HCT116 (cell line): ENCODE measurements around the gene PPM1M. TPM values are rescaled to one million over a fixed set of nuclear protein-coding genes. Genes with fewer than 3 reads are reported as not detected.

Experiments
- ATAC-seq: fragments of 200-7000 bp; cut with Tn5 transposase; 2 replicates; pipeline ENCODE4 v1.9.1; 2020; ENCODE audit warnings: mild to moderate bottlenecking, moderate library complexity
- BruUV-seq: library from RNA; stranded (reverse); fragments of 400-500 nt; replicated peaks from 2 replicates; lab custom pipeline; 2021; lab: Mats Ljungman, UMichigan
- CTCF ChIA-PET: fragments of 300-600 bp; sonication (Branson Sonifier 250); formaldehyde crosslinking; loops from one replicate; lab custom pipeline; 2021; ENCODE audit warnings: antibody characterized with exemption; lab: Charles Lee
- POLR2A ChIA-PET: fragments of 300-600, 350-600 bp; sonication (Branson Sonifier 250); formaldehyde crosslinking; loops from one replicate; lab custom pipeline; 2021; ENCODE audit warnings: antibody characterized with exemption; lab: Charles Lee
- RAD21 ChIA-PET, 2 experiments: fragments of 300-600 bp; sonication (Branson Sonifier 250); formaldehyde crosslinking; loops; one replicate each; lab custom pipeline; 2023; ENCODE audit warnings: low total read pairs in 2 of 2; ENCODE audit not compliant: uncharacterized antibody in 2 of 2, unreplicated experiment in 2 of 2, low non-redundant PET in 1 of 2; lab: Charles Lee
- DNase-seq: peaks from one replicate; pipeline ENCODE4 v3.0.0-alpha.2; 2010; ENCODE audit warnings: low read depth, low spot score
- H2AFZ ChIP-seq: fragments of 200-600 bp; shearing (Covaris generic), sonication (generic); 2 replicates; pipeline ENCODE4 v1.6.1; 2017; ENCODE audit warnings: low read depth, mixed run types, mixed read lengths, antibody characterized with exemption, low read length; ENCODE audit not compliant: poor library complexity, severe bottlenecking
- H3K27ac ChIP-seq: 2 replicates; pipeline ENCODE4 v1.5.1; 2012; ENCODE audit warnings: low read depth, low read length
- H3K27me3 ChIP-seq: fragments of 200-600 bp; sonication (generic); 2 replicates; pipeline ENCODE4 v1.6.1; 2016; ENCODE audit warnings: mixed run types, low read length, mixed read lengths; ENCODE audit not compliant: insufficient read depth
- H3K36me3 ChIP-seq, 2 experiments: fragments of 200-500 bp in 1 of 2; fragments of 200-600 bp in 1 of 2; sonication (Bioruptor generic) in 1 of 2; sonication (generic) in 1 of 2; 2 replicates each; pipeline versions ENCODE4 v1.5.1 to v1.6.1; 2014 to 2016; ENCODE audit warnings: low read length in 2 of 2, inconsistent platforms in 1 of 2, mixed read lengths in 1 of 2, mixed run types in 1 of 2; ENCODE audit not compliant: insufficient read depth in 2 of 2, control insufficient read depth in 1 of 2
- H3K4me1 ChIP-seq, 2 experiments: fragments of 200-600 bp in 1 of 2; sonication (generic) in 1 of 2; 2 replicates each; pipeline versions ENCODE4 v1.5.1 to v1.6.1; 2012 to 2017; ENCODE audit warnings: low read length in 2 of 2, inconsistent platforms in 1 of 2, mild to moderate bottlenecking in 1 of 2, mixed read lengths in 1 of 2, mixed run types in 1 of 2, moderate library complexity in 1 of 2; ENCODE audit not compliant: insufficient read depth in 2 of 2, control insufficient read depth in 1 of 2
- H3K4me2 ChIP-seq: fragments of 200-600 bp; sonication (generic); 2 replicates; pipeline ENCODE4 v1.6.1; 2017; ENCODE audit warnings: mixed run types, low read length, mixed read lengths
- H3K4me3 ChIP-seq, 2 experiments: fragments of 200-600 bp in 1 of 2; sonication (generic) in 1 of 2; replicated peaks in 1 of 2; 2 replicates each; pipeline ENCODE4 v1.5.1; 2011 to 2016; ENCODE audit warnings: low read length in 2 of 2, control low read depth in 1 of 2, low read depth in 1 of 2, mild to moderate bottlenecking in 1 of 2, mixed read lengths in 1 of 2, mixed run types in 1 of 2
- H3K79me2 ChIP-seq: fragments of 200-600 bp; sonication (generic); 2 replicates; pipeline ENCODE4 v1.6.1; 2017; ENCODE audit warnings: mild to moderate bottlenecking, mixed run types, low read length, moderate library complexity, mixed read lengths; ENCODE audit not compliant: insufficient read depth
- H3K9ac ChIP-seq: fragments of 200-600 bp; sonication (generic); 2 replicates; pipeline ENCODE4 v1.6.1; 2016; ENCODE audit warnings: low read length, mixed read lengths
- H3K9me2 ChIP-seq: fragments of 200-600 bp; sonication (generic), shearing (Covaris generic); 2 replicates; pipeline ENCODE4 v1.6.1; 2017; ENCODE audit warnings: mixed run types, mild to moderate bottlenecking, moderate library complexity; ENCODE audit not compliant: insufficient read depth
- H3K9me3 ChIP-seq, 2 experiments: fragments of 200-500 bp in 1 of 2; fragments of 200-600 bp in 1 of 2; sonication (Bioruptor generic) in 1 of 2; sonication (generic) in 1 of 2; 2 replicates each; pipeline ENCODE4 v1.6.1; 2014 to 2017; ENCODE audit warnings: low read length in 2 of 2, mixed read lengths in 2 of 2, inconsistent platforms in 1 of 2, low read depth in 1 of 2, mild to moderate bottlenecking in 1 of 2, mixed run types in 1 of 2, moderate library complexity in 1 of 2; ENCODE audit not compliant: control insufficient read depth in 1 of 2, insufficient read depth in 1 of 2
- H4K20me1 ChIP-seq: fragments of 200-600 bp; sonication (generic), shearing (Covaris generic); 2 replicates; pipeline ENCODE4 v1.6.1; 2017; ENCODE audit warnings: mixed run types, mild to moderate bottlenecking, moderate library complexity; ENCODE audit not compliant: insufficient read depth
- ELF1 ChIP-seq: IDR thresholded peaks from 2 replicates; pipeline ENCODE4 v1.6.1; 2012; ENCODE audit warnings: low read depth, borderline replicate concordance
- MAX ChIP-seq: IDR thresholded peaks from 2 replicates; pipeline ENCODE4 v1.6.1; 2012
- POLR2A ChIP-seq: IDR thresholded peaks from 2 replicates; pipeline ENCODE4 v1.7.0; 2011; ENCODE audit warnings: borderline replicate concordance; ENCODE audit not compliant: insufficient read depth, insufficient read length; ENCODE audit errors: extremely low read depth
- POLR2AphosphoS5 ChIP-seq: IDR thresholded peaks from 2 replicates; pipeline ENCODE4 v1.6.1; 2011; ENCODE audit warnings: mild to moderate bottlenecking, low read depth, low read length, moderate library complexity
- RAD21 ChIP-seq: IDR thresholded peaks from 2 replicates; pipeline ENCODE4 v1.6.1; 2012; ENCODE audit warnings: low read depth, mild to moderate bottlenecking
- TCF7L2 ChIP-seq: IDR thresholded peaks from 2 replicates; pipeline ENCODE4 v1.7.0; 2011; ENCODE audit warnings: borderline replicate concordance, inconsistent platforms; ENCODE audit not compliant: insufficient read depth, insufficient read length; ENCODE audit errors: extremely low read depth
- intact Hi-C: fragments of 100-400 bp; cut with micrococcal nuclease; formaldehyde crosslinking; loops from 2 replicates; pipeline ENCODE4 v1.10.0; 2022
- total RNA-seq: library from RNA; stranded (reverse); gene quantifications from one replicate; pipeline ENCODE4 v1.2.1, GENCODE V29; 2021; ENCODE audit not compliant: unreplicated experiment

The PPM1M gene
- total RNA-seq, 1 experiment from 2014 or later, result 16.6 TPM

- TF ChIP-seq ELF1 (no peak), POLR2A (no peak)
These were observed 30.2 kb upstream of the PPM1M start (continued) for GRCh38 chr3:52215351-52215750.

GRCh38 chr3:52216585-52217408 lies 28.8 kb upstream of the PPM1M start:
- ChIA-PET CTCF (interaction anchor here (1.2 to 5.4 kb wide), 7 partner anchors 10 to 216 kb away, joined by 3 to 55 read pairs (median 5); no protein-coding TSS in a partner anchor), POLR2A (interaction anchor here (0.7 to 1.6 kb wide), 6 partner anchors 12 to 224 kb away, joined by 3 to 7 read pairs (median 4); partner anchors contain the start of genes ALAS1 and POC1A), RAD21 (interaction anchor here in 1 of 2 experiments (0.6 kb wide), 2 partner anchors 21 to 209 kb away, joined by 3 read pairs; no protein-coding TSS in a partner anchor)
- Histone ChIP-seq H3K9ac (peak overlapping the region; percentile 39), H3K4me2 (peak overlapping the region; percentile 69), H3K27me3 (no peaks in the 10 kb centered on the region), H3K79me2 (no peaks in the 10 kb centered on the region), H3K27ac (peak overlapping the region; percentile 68), H3K9me2 (no peaks in the 10 kb centered on the region), H2AFZ (peak overlapping the region; percentile 29), H3K4me1 (peaks cover 21 to 42% of the 10 kb centered on the region in 2 experiments), H3K36me3 (peaks cover 16 to 23% of the 10 kb centered on the region in 2 experiments), H3K9me3 (no peaks in the 10 kb centered on the region), H3K4me3 (peak overlapping the region in 1 of 2 experiments; percentile 30; a peak in 2 of 4 replicates), H4K20me1 (no peaks in the 10 kb centered on the region)
- TF ChIP-seq POLR2AphosphoS5 (peak; percentile 72), MAX (no peak), RAD21 (no peak), TCF7L2 (peak; percentile 43)
- intact Hi-C loops, result loop anchor here (5.0 kb wide), 1 partner anchor 64 kb away; the partner anchor contains the start of gene POC1A
- no TSS peak for BruUV-seq
- DNase-seq (peak; percentile 84), ATAC-seq (peak; percentile 80)
